Airway epithelial cell (primary cell): ENCODE data around the gene KCMF1. TPM values are rescaled to one million over a fixed set of nuclear protein-coding genes. Genes with fewer than 3 reads are reported as not detected.

Experiments used
- total RNA-seq: library from RNA; depleted of rRNA; stranded (reverse); fragments of >200 nt; gene quantifications from 2 replicates; pipeline ENCODE4 v1.2.3, GENCODE V29; 2015

Gene KCMF1
- 53.7 and 66.2 TPM in 2 replicates for total RNA-seq

DNA sequence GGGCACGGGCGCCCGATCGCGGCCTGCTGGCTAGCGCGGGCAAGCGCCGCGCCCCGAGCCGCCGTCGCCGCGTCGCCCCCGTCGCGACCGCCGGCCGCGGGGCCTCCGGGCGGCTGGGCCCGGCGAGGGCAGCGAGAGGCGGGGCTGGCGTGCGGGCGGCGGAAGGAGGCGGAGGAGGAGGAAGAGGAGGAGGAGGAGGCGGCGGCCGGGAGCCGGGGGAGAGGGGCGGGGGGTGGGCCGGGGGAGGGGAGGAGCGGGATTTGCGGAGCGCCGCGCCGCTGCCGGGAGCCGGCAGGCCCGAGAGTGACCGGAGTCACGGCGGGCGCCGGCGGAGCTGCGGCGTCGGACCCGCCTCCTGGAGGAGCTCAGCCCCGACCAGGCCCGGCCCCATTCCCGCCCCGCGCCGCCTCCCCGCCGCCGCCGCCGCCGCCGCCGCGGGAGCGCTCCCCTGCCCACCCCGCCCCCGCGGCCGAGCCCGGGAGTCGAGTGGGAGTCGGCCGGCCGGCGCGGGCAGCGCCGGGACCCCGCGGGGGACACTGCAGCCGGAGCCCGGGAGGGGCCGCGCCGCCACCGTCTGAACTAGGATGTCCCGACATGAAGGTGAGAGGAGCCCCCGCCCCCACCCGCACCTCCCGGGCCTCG lies at the start of gene KCMF1:
Gene KCMF1, plus strand, starts transcription at position 294 of the 642 bp plus-strand sequence. Its CDS starts 291 bp downstream, at position 585.

Other genes starting within 250 kb of the KCMF1 start
- 0.28 and 1.7 TPM in 2 replicates for gene TRABD2A, start 90.1 kb upstream of the KCMF1 start, total RNA-seq
- gene TMSB10, start 65.5 kb upstream of the KCMF1 start, total RNA-seq: 11,437 and 16,079 TPM in 2 replicates
- gene TCF7L1, start 162.2 kb downstream of the KCMF1 start, total RNA-seq: 4.9 and 5.8 TPM in 2 replicates